ENCODE data around the gene NKIRAS2.
"Not testable (repeated sequence)": the region's sequence is repeated elsewhere in the genome, so short reads cannot be mapped to it uniquely, and the experiment has no call there.

Gene NKIRAS2

GRCh38 chr17:41996855-41997164 is 23.1 kb upstream of the NKIRAS2 start:
- Histone ChIP-seq H3K27me3 (replicated peaks; ENCODE audit: control insufficient read depth, insufficient read depth, low read length, poor library complexity, severe bottlenecking) (no peaks in the 10 kb centered on the region), H3K9me3 (ENCODE audit: control insufficient read depth, low read length) (no peaks in the 10 kb centered on the region), H3K36me3 (ENCODE audit: control insufficient read depth, insufficient read depth, low read length) (peaks cover 72% of the 10 kb centered on the region), H3K27ac (ENCODE audit: insufficient read depth, low read length, poor library complexity, severe bottlenecking) (no peak overlapping the region), H3K4me1 (ENCODE audit: control insufficient read depth, insufficient read depth, low read length, poor library complexity, severe bottlenecking) (no peaks in the 10 kb centered on the region), H3K4me3 (ENCODE audit: insufficient read depth, low read depth, low read length, poor library complexity, severe bottlenecking) (no peak overlapping the region)
- DNase-seq: no peak

DNA sequence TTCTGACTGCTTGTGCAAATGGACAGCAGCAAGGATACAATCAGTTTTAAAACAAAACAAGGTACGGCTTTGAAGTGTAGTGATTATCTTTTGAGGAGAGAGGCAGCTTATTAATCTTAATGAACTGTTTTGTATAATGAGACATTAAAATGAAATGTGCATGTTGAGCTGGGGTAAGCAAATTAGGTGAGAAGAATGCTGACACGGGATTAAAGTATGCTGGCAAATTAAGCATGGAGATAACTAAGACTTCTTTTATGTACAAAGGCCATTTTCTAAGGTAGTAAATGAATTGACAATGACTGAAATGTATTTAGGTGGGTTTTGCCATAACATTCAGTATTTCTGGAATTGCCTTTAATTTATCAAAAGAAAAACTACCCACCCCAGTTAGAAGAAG is 21.4 kb upstream of the NKIRAS2 start:
- Histone ChIP-seq H3K27ac (ENCODE audit: insufficient read depth, low read length, poor library complexity, severe bottlenecking) (no peak overlapping the region), H3K4me1 (ENCODE audit: control insufficient read depth, insufficient read depth, low read length, poor library complexity, severe bottlenecking) (no peaks in the 10 kb centered on the region), H3K9me3 (ENCODE audit: control insufficient read depth, low read length) (no peaks in the 10 kb centered on the region), H3K27me3 (replicated peaks; ENCODE audit: control insufficient read depth, insufficient read depth, low read length, poor library complexity, severe bottlenecking) (no peaks in the 10 kb centered on the region), H3K4me3 (ENCODE audit: insufficient read depth, low read depth, low read length, poor library complexity, severe bottlenecking) (no peak overlapping the region), H3K36me3 (ENCODE audit: control insufficient read depth, insufficient read depth, low read length) (peaks cover 62% of the 10 kb centered on the region)
- DNase-seq: no peak

DNA sequence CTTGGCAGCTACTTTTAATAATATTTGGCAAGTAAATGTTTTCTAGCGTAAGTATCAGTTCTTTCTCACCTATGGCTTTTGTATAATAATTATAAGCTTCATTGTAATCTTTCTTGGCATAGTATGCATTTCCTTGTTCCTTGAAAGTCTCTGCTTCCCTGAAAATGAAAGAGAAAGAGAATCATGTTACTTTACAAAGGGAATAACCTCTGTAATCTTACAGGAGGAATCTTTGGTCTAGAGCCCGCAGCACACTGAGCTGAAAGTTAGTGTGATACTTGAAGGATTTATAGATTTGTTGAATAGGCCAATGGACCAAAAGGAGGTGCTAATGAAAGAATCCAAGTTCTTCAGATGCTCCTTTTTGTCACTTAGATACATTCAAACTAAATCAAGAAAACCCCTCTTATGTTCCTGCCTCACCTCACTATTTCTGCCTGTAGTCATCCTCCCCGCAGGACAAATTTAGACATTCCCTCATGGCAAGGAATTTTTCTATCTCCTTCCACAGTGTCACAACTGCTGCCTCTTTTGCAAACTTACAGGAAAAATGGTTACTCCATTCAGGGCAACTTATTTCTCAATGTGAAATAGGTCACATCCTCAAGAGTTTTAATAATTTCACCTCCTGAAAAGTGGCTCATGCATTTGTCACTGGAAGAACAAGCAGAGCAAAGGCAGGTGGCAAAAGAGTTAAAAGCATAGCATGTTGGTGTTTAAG is 19.3 kb upstream of the NKIRAS2 start:
- Histone ChIP-seq H3K4me3 (ENCODE audit: insufficient read depth, low read depth, low read length, poor library complexity, severe bottlenecking) (no peak overlapping the region), H3K9me3 (ENCODE audit: control insufficient read depth, low read length) (no peaks in the 10 kb centered on the region), H3K4me1 (ENCODE audit: control insufficient read depth, insufficient read depth, low read length, poor library complexity, severe bottlenecking) (no peaks in the 10 kb centered on the region), H3K36me3 (ENCODE audit: control insufficient read depth, insufficient read depth, low read length) (peaks cover 45% of the 10 kb centered on the region), H3K27me3 (replicated peaks; ENCODE audit: control insufficient read depth, insufficient read depth, low read length, poor library complexity, severe bottlenecking) (no peaks in the 10 kb centered on the region), H3K27ac (ENCODE audit: insufficient read depth, low read length, poor library complexity, severe bottlenecking) (no peak overlapping the region)
- no peak for DNase-seq

- H3K27ac ChIP-seq (ENCODE audit: insufficient read depth, low read length, poor library complexity, severe bottlenecking): no peak overlapping the region
- H3K4me1 ChIP-seq (ENCODE audit: control insufficient read depth, insufficient read depth, low read length, poor library complexity, severe bottlenecking): no peaks in the 10 kb centered on the region
- H3K36me3 ChIP-seq (ENCODE audit: control insufficient read depth, insufficient read depth, low read length): peaks cover 34% of the 10 kb centered on the region
- H3K4me3 ChIP-seq (ENCODE audit: insufficient read depth, low read depth, low read length, poor library complexity, severe bottlenecking): no peak overlapping the region
- no peaks in the 10 kb centered on the region for H3K9me3 ChIP-seq (ENCODE audit: control insufficient read depth, low read length)
- H3K27me3 ChIP-seq (replicated peaks; ENCODE audit: control insufficient read depth, insufficient read depth, low read length, poor library complexity, severe bottlenecking): no peaks in the 10 kb centered on the region
- DNase-seq: no peak
Observed at GRCh38 chr17:42001729-42002128, 18.2 kb upstream of the NKIRAS2 start.

GRCh38 chr17:42002175-42002791 is 17.6 kb upstream of the NKIRAS2 start:
- Histone ChIP-seq H3K36me3 (ENCODE audit: control insufficient read depth, insufficient read depth, low read length) (peaks cover 29% of the 10 kb centered on the region), H3K4me1 (ENCODE audit: control insufficient read depth, insufficient read depth, low read length, poor library complexity, severe bottlenecking) (no peaks in the 10 kb centered on the region), H3K4me3 (ENCODE audit: insufficient read depth, low read depth, low read length, poor library complexity, severe bottlenecking) (no peak overlapping the region), H3K9me3 (ENCODE audit: control insufficient read depth, low read length) (no peaks in the 10 kb centered on the region), H3K27me3 (replicated peaks; ENCODE audit: control insufficient read depth, insufficient read depth, low read length, poor library complexity, severe bottlenecking) (no peaks in the 10 kb centered on the region), H3K27ac (ENCODE audit: insufficient read depth, low read length, poor library complexity, severe bottlenecking) (no peak overlapping the region)
- no peak for DNase-seq

- DNase-seq: no peak
- Histone ChIP-seq H3K4me1 (ENCODE audit: control insufficient read depth, insufficient read depth, low read length, poor library complexity, severe bottlenecking) (no peaks in the 10 kb centered on the region), H3K4me3 (ENCODE audit: insufficient read depth, low read depth, low read length, poor library complexity, severe bottlenecking) (no peak overlapping the region), H3K36me3 (ENCODE audit: control insufficient read depth, insufficient read depth, low read length) (peaks cover 25% of the 10 kb centered on the region), H3K9me3 (ENCODE audit: control insufficient read depth, low read length) (no peaks in the 10 kb centered on the region), H3K27me3 (replicated peaks; ENCODE audit: control insufficient read depth, insufficient read depth, low read length, poor library complexity, severe bottlenecking) (no peaks in the 10 kb centered on the region), H3K27ac (ENCODE audit: insufficient read depth, low read length, poor library complexity, severe bottlenecking) (no peak overlapping the region)
Observed at GRCh38 chr17:42002792-42003301, 17.0 kb upstream of the NKIRAS2 start.

DNA sequence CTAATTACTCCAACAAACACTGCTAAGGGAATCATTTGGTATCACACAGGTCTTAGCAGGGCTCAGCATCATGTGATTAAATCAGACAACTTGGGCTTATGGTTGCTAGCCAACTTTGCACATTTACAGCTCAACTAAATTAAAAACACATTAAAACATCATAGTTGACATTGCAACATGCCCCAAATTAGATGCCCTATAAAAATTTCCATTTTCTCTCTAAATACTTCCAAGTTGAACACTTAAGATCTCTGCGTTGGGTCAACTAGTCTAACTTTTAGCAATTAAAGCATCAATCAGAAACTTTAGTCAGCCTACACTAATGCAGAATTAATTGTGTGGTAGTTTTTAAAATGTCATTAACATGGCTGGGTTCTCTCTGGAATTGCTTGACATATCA is 14.7 kb upstream of the NKIRAS2 start:
- Histone ChIP-seq H3K4me1 (ENCODE audit: control insufficient read depth, insufficient read depth, low read length, poor library complexity, severe bottlenecking) (no peaks in the 10 kb centered on the region), H3K9me3 (ENCODE audit: control insufficient read depth, low read length) (no peaks in the 10 kb centered on the region), H3K27ac (ENCODE audit: insufficient read depth, low read length, poor library complexity, severe bottlenecking) (no peak overlapping the region), H3K27me3 (replicated peaks; ENCODE audit: control insufficient read depth, insufficient read depth, low read length, poor library complexity, severe bottlenecking) (no peaks in the 10 kb centered on the region), H3K4me3 (ENCODE audit: insufficient read depth, low read depth, low read length, poor library complexity, severe bottlenecking) (no peak overlapping the region), H3K36me3 (ENCODE audit: control insufficient read depth, insufficient read depth, low read length) (peaks cover 18% of the 10 kb centered on the region)
- no peak for DNase-seq

DNA sequence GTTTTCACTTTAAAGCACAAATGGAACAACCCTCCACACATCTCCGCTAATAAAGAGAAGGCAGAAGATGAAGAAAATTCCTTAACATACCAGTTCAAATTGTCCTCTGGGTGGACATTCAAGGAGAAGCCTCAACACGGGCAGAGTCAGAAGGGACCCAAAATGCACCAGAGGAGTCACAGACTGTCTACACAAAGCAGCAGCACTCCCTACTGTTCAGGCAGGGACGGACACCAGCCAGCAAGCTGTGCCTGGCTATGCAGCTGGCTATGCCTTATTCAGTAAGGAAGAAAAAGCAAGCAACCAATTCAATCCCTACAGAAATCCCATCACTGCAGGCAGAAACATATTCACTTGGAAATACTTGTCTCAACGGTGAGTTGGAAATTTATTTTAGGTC is 10.7 kb upstream of the NKIRAS2 start:
- H3K27me3 ChIP-seq (replicated peaks; ENCODE audit: control insufficient read depth, insufficient read depth, low read length, poor library complexity, severe bottlenecking): no peaks in the 10 kb centered on the region
- no peak overlapping the region for H3K4me3 ChIP-seq (ENCODE audit: insufficient read depth, low read depth, low read length, poor library complexity, severe bottlenecking)
- H3K4me1 ChIP-seq (ENCODE audit: control insufficient read depth, insufficient read depth, low read length, poor library complexity, severe bottlenecking): no peaks in the 10 kb centered on the region
- no peak overlapping the region for H3K27ac ChIP-seq (ENCODE audit: insufficient read depth, low read length, poor library complexity, severe bottlenecking)
- DNase-seq: no peak
- peaks cover 8% of the 10 kb centered on the region for H3K36me3 ChIP-seq (ENCODE audit: control insufficient read depth, insufficient read depth, low read length)
- H3K9me3 ChIP-seq (ENCODE audit: control insufficient read depth, low read length): no peaks in the 10 kb centered on the region

DNA sequence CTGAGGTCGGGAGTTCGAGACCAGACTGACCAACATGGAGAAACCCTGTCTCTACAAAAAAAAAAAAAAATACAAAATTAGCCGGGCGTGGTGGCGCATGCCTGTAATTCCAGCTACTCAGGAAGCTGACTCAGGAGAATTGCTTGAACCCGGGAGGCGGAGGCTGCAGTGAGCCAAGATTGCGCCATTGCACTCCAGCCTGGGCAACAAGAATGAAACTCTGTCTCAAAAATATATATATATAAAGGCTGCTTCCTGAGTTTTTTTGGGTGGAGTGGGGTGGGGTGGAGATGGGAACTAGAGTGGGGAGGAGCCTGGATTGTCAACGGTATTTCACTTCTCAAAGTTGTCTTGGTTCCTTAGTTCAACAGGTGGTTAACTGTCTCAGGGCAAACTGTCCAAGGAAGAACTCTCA is 9.6 kb upstream of the NKIRAS2 start:
- H3K4me3 ChIP-seq (ENCODE audit: insufficient read depth, low read depth, low read length, poor library complexity, severe bottlenecking); H3K27me3 ChIP-seq (replicated peaks; ENCODE audit: control insufficient read depth, insufficient read depth, low read length, poor library complexity, severe bottlenecking); DNase-seq; H3K9me3 ChIP-seq (ENCODE audit: control insufficient read depth, low read length); H3K27ac ChIP-seq (ENCODE audit: insufficient read depth, low read length, poor library complexity, severe bottlenecking); H3K4me1 ChIP-seq (ENCODE audit: control insufficient read depth, insufficient read depth, low read length, poor library complexity, severe bottlenecking); H3K36me3 ChIP-seq (ENCODE audit: control insufficient read depth, insufficient read depth, low read length): not testable (repeated sequence)

GRCh38 chr17:42010898-42011516 is 8.9 kb upstream of the NKIRAS2 start:
- no peak for DNase-seq
- Histone ChIP-seq H3K27ac (ENCODE audit: insufficient read depth, low read length, poor library complexity, severe bottlenecking) (no peak overlapping the region), H3K4me3 (ENCODE audit: insufficient read depth, low read depth, low read length, poor library complexity, severe bottlenecking) (no peak overlapping the region), H3K27me3 (replicated peaks; ENCODE audit: control insufficient read depth, insufficient read depth, low read length, poor library complexity, severe bottlenecking) (no peaks in the 10 kb centered on the region), H3K36me3 (ENCODE audit: control insufficient read depth, insufficient read depth, low read length) (peaks cover 8% of the 10 kb centered on the region), H3K9me3 (ENCODE audit: control insufficient read depth, low read length) (no peaks in the 10 kb centered on the region), H3K4me1 (ENCODE audit: control insufficient read depth, insufficient read depth, low read length, poor library complexity, severe bottlenecking) (peaks cover 4% of the 10 kb centered on the region)

All from effector memory CD4-positive, alpha-beta T cell (primary cell).